K562 (cell line): ENCODE data around the gene IRAG1. TPM values are rescaled to one million over a fixed set of nuclear protein-coding genes. Genes with fewer than 3 reads are reported as not detected.

Source experiments
- C11orf30 ChIP-seq: fragments of 450-650 bp; IDR thresholded peaks from 2 replicates; pipeline ENCODE4 v1.6.1; 2016; ENCODE audit warnings: low read depth, mild to moderate bottlenecking
- CBFB ChIP-seq: sonication (generic); formaldehyde crosslinking; IDR thresholded peaks from 2 replicates; pipeline ENCODE4 v1.4.0; 2020; ENCODE audit warnings: mild to moderate bottlenecking, missing genetic modification reagents
- CREBBP ChIP-seq: IDR thresholded peaks from one replicate; pipeline ENCODE4 v1.6.1; 2012; ENCODE audit warnings: low read depth, mild to moderate bottlenecking, control low read depth, inconsistent platforms, low read length
- ILK ChIP-seq: fragments of 450-650 bp; IDR thresholded peaks from 2 replicates; pipeline ENCODE4 v1.6.1; 2016; ENCODE audit warnings: missing genetic modification characterization, low read depth, mild to moderate bottlenecking, missing compliant biosample characterization, moderate library complexity, borderline replicate concordance
- KDM5B ChIP-seq: fragments of 200-600 bp; sonication (generic); IDR thresholded peaks from 2 replicates; pipeline ENCODE4 v1.6.1; 2012; ENCODE audit warnings: low read depth, mild to moderate bottlenecking, moderate library complexity, low read length, control low read depth, inconsistent platforms; ENCODE audit not compliant: insufficient replicate concordance
- MECOM ChIP-seq: fragments of 250-450 bp; sonication (Bioruptor Pico); IDR thresholded peaks from 2 replicates; pipeline ENCODE4 v1.8.0; 2022; ENCODE audit warnings: inconsistent platforms
- MIER1 ChIP-seq: fragments of 450-650 bp; IDR thresholded peaks from 2 replicates; pipeline ENCODE4 v1.6.1; 2016; ENCODE audit warnings: antibody characterized with exemption, mild to moderate bottlenecking, low read depth
- MYC ChIP-seq, 2 experiments: fragments of 250-450 bp in 1 of 2; sonication (Bioruptor Pico) in 1 of 2; IDR thresholded peaks; 2 replicates each; pipeline versions ENCODE4 v1.5.1 to v1.6.1; 2012 to 2021; ENCODE audit warnings: low read depth in 2 of 2, borderline replicate concordance in 1 of 2, improper control_type of control experiment in 1 of 2, low read length in 1 of 2, mild to moderate bottlenecking in 1 of 2, moderate library complexity in 1 of 2
- NR1H2 ChIP-seq: sonication (generic); formaldehyde crosslinking; IDR thresholded peaks from 2 replicates; pipeline ENCODE4 v1.4.0; 2020; ENCODE audit warnings: mild to moderate bottlenecking, missing genetic modification reagents
- NR4A1 ChIP-seq, 2 experiments: fragments of 250-450 bp in 1 of 2; fragments of 450-650 bp in 1 of 2; sonication (Bioruptor Pico) in 1 of 2; IDR thresholded peaks; 2 replicates each; pipeline versions ENCODE4 v1.4.0 to v1.6.1; 2016 to 2020; ENCODE audit warnings: mild to moderate bottlenecking in 2 of 2, missing compliant biosample characterization in 1 of 2, missing genetic modification characterization in 1 of 2, moderate library complexity in 1 of 2
- TCF7 ChIP-seq: sonication (generic); IDR thresholded peaks from 2 replicates; pipeline ENCODE4 v1.6.1; 2016; ENCODE audit warnings: antibody characterized with exemption, borderline replicate concordance
- U2AF2 ChIP-seq: fragments of 200-400 bp; formaldehyde crosslinking; optimal IDR thresholded peaks from 2 replicates; pipeline ENCODE3; 2017; ENCODE audit warnings: low read depth, mild to moderate bottlenecking, low read length
- XRCC5 ChIP-seq: fragments of 200-400 bp; formaldehyde crosslinking; IDR thresholded peaks from 2 replicates; pipeline ENCODE4 v1.6.1; 2017; ENCODE audit warnings: low read depth, mild to moderate bottlenecking, low read length
- ZBTB1 ChIP-seq: sonication (generic); formaldehyde crosslinking; IDR thresholded peaks from 2 replicates; pipeline ENCODE4 v1.8.1; 2023; ENCODE audit warnings: missing genetic modification reagents, low read depth, mild to moderate bottlenecking, borderline replicate concordance
- ZBTB43 ChIP-seq: sonication (generic); formaldehyde crosslinking; IDR thresholded peaks from 2 replicates; pipeline ENCODE4 v1.8.0; 2023; ENCODE audit warnings: mild to moderate bottlenecking, missing genetic modification reagents
- ZBTB8A ChIP-seq: fragments of 450-650 bp; IDR thresholded peaks from 2 replicates; pipeline ENCODE4 v1.6.1; 2018; ENCODE audit warnings: mild to moderate bottlenecking, moderate library complexity; ENCODE audit not compliant: partially characterized antibody
- ZBTB9 ChIP-seq: fragments of 450-650 bp; formaldehyde crosslinking; IDR thresholded peaks from 2 replicates; pipeline ENCODE4 v1.4.0; 2020; ENCODE audit warnings: mild to moderate bottlenecking, moderate library complexity
- ZFP36 ChIP-seq: fragments of 150-350 bp; IDR thresholded peaks from 2 replicates; pipeline ENCODE4 v1.6.1; 2018; ENCODE audit warnings: low read length, low read depth; ENCODE audit not compliant: partially characterized antibody
- ZKSCAN1 ChIP-seq: fragments of 150-350 bp; IDR thresholded peaks from 2 replicates; pipeline ENCODE4 v1.6.1; 2016; ENCODE audit warnings: low read depth, low read length
- ZNF316 ChIP-seq: fragments of 450-650 bp; IDR thresholded peaks from 2 replicates; pipeline ENCODE4 v1.6.1; 2016
- ZNF384 ChIP-seq: IDR thresholded peaks from 2 replicates; pipeline ENCODE4 v1.6.1; 2012; ENCODE audit warnings: low read depth, low read length, improper control_type of control experiment
- ZNF583 ChIP-seq: fragments of 250-450 bp; sonication (Bioruptor Pico); IDR thresholded peaks from 2 replicates; pipeline ENCODE4 v1.4.0; 2020
- polyA plus RNA-seq, 8 experiments: library from polyadenylated mRNA; depleted of rRNA in 4 of 8; stranded (reverse) in 5 of 8; unstranded in 3 of 8; fragments of >200 nt; fragmentation: Nextera tagmentation in 2 of 8; fragmentation: Illumina TruSeq in 1 of 8; extraction: Ambion mirVana in 2 of 8; extraction: Trizol in 1 of 8; gene quantifications; 2 replicates each; pipeline versions ENCODE4 v1.2.1 to v1.2.3, GENCODE V29; 2011 to 2014; ENCODE audit warnings: inconsistent platforms in 1 of 8, missing spikeins in 1 of 8
- total RNA-seq, 7 experiments: library from RNA; depleted of rRNA in 6 of 7; stranded (reverse); fragments of >200 nt in 6 of 7; fragmentation: Illumina TruSeq in 2 of 7; extraction: Trizol in 2 of 7; gene quantifications; 2 replicates each; pipeline versions ENCODE4 v1.2.1 to v1.2.3, GENCODE V29; 2011 to 2021; ENCODE audit warnings: low replicate concordance in 1 of 7
- TF ChIP-seq, protein P1 (sequence below): fragments of 200-800 bp; sonication (Bioruptor generic); IDR thresholded peaks from 2 replicates; pipeline ENCODE4 v1.6.1; 2017; ENCODE audit warnings: missing genetic modification characterization, missing compliant biosample characterization

IRAG1 gene
- total and polyA plus RNA-seq, 9 of the 15 experiments (the other 6 are each of a cell fraction or from before 2014, with no cell fraction given): 0.01 to 0.22 (median 0.09) TPM; not detected in 1

DNA sequence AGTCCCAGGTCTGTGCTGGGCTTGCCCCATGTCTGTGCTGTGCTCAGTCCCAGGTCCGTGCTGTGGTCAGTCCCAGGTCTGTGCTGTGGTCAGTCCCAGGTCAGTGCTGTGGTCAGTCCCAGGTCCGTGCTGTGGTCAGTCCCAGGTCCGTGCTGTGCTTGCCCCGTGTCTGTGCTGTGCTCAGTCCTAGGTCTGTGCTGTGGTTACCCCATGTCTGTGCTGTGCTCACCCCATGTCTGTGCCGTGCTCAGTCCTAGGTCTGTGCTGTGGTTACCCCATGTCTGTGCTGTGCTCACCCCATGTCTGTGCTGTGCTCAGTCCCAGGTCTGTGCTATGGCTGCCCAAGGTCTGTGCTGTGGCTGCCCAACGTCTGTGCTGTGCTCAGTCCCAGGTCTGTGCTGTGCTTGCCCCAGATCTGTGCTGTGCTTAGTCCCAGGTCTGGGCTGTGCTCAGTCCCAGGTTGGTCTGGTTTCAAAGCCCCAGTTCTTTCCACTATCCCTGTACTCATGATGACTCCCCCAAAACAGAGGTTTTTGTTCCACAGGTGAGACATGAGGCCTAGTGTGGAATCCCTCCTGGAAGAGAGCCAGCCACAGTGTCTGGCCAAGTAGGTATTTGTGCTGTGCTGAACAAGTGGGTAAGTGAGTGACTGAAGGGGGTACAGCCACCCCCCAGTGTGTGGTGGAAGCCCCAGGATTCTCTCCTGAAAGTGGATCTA, 34.8 kb downstream of the IRAG1 start (continued):
- TF ChIP-seq ZBTB9: no peak
- no peak for TF ChIP-seq NR1H2 (CRISPR knock-in tag)
- TF ChIP-seq KDM5B: no peak
- no peak for TF ChIP-seq C11orf30
- TF ChIP-seq ZKSCAN1: no peak
- no peak for TF ChIP-seq MECOM (CRISPR knock-in tag)
- TF ChIP-seq ILK (tag): no peak
- no peak for TF ChIP-seq ZBTB43 (CRISPR knock-in tag)
- no peak for TF ChIP-seq MYC (IDR thresholded peaks at IDR 0.05; ENCODE audit: low read depth, low read length)
- no peak for TF ChIP-seq MYC (CRISPR knock-in tag; IDR thresholded peaks at IDR 0.05; ENCODE audit: borderline replicate concordance, low read depth)
- peak; percentile 98 for TF ChIP-seq ZBTB1
- TF ChIP-seq, protein P1, sequence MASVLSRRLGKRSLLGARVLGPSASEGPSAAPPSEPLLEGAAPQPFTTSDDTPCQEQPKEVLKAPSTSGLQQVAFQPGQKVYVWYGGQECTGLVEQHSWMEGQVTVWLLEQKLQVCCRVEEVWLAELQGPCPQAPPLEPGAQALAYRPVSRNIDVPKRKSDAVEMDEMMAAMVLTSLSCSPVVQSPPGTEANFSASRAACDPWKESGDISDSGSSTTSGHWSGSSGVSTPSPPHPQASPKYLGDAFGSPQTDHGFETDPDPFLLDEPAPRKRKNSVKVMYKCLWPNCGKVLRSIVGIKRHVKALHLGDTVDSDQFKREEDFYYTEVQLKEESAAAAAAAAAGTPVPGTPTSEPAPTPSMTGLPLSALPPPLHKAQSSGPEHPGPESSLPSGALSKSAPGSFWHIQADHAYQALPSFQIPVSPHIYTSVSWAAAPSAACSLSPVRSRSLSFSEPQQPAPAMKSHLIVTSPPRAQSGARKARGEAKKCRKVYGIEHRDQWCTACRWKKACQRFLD (CRISPR knock-in tag): peak; percentile 44; the same call in 1 of the 2 replicates
- no peak for TF ChIP-seq ZNF384
- no peak for TF ChIP-seq CREBBP
- TF ChIP-seq NR4A1 (CRISPR knock-in tag; IDR thresholded peaks at IDR 0.05): no peak
- TF ChIP-seq NR4A1 (tag; IDR thresholded peaks at IDR 0.05): 0 out of 2 replicates have a peak, but pooled peaks have one; percentile 22
- no peak for TF ChIP-seq ZFP36
- TF ChIP-seq U2AF2: no peak
- TF ChIP-seq ZBTB8A: no peak
- TF ChIP-seq XRCC5: no peak
- TF ChIP-seq ZNF316: no peak
- TF ChIP-seq CBFB (CRISPR knock-in tag): peak; percentile 95
- TF ChIP-seq TCF7: no peak
- TF ChIP-seq ZNF583 (CRISPR knock-in tag): no peak
- no peak for TF ChIP-seq MIER1
